ENCODE data around the gene NBEA.
"Not testable (repeated sequence)": the region's sequence is repeated elsewhere in the genome, so short reads cannot be mapped to it uniquely, and the experiment has no call there.

NBEA gene

DNA sequence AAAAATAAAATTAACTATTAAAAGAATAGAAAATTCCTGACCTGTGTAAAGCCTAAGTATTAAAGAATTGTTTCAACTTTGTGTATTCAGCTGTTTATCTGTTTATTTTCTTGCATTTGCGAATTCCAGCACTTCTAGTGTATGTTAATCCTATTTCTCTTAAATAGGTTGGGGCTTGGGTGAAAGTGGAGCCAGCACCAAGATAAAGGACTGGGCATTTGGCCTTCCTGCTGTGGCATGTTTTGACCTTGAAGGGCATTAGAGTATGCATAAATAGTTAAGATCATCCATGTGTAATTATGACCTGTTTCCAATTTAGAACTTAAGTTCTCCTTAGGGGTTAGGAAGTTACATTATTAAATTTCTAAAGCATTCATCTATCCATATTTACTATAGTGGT is 151.3 kb downstream of the NBEA start:
- Histone ChIP-seq H3K9me3 (ENCODE audit: low read length) (no peaks in the 10 kb centered on the region), H3K27me3 (ENCODE audit: control insufficient read depth in 1 of 2, insufficient read depth in 2 of 2, low read length in 2 of 2) (no peaks in the 10 kb centered on the region), H3K36me3 (ENCODE audit: insufficient read depth, low read length) (no peaks in the 10 kb centered on the region), H3K4me3 (ENCODE audit: low read depth in 1 of 2, low read length in 2 of 2) (no peak overlapping the region), H3K4me1 (ENCODE audit: insufficient read depth, low read length) (no peaks in the 10 kb centered on the region), H3K9ac (ENCODE audit: low read length) (no peak overlapping the region), H3K27ac (ENCODE audit: low read depth, low read length) (no peak overlapping the region)

DNA sequence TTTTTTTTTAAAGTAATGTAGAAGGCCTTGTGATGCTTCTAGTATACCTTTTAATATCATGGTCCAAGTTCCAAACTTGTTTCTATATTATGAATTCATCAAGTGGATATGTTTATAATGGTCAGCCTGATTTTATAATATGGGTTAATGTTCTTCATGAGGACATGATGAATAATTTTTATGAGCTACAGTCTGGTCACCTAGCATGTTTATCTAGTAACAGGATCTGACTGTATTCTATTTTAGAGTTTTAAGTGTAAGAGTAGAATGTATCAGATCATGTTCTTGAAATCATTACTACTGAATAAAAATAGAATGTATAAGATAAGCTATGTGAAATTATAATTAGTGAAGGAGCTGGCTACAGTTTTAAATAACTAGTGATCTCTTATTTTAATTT is 164.7 kb downstream of the NBEA start:
- H3K36me3 ChIP-seq (ENCODE audit: insufficient read depth, low read length); H3K4me1 ChIP-seq (ENCODE audit: insufficient read depth, low read length); H3K27ac ChIP-seq (ENCODE audit: low read depth, low read length); H3K9ac ChIP-seq (ENCODE audit: low read length); H3K27me3 ChIP-seq (ENCODE audit: control insufficient read depth in 1 of 2, insufficient read depth in 2 of 2, low read length in 2 of 2); H3K9me3 ChIP-seq (ENCODE audit: low read length); H3K4me3 ChIP-seq (ENCODE audit: low read depth in 1 of 2, low read length in 2 of 2): not testable (repeated sequence)

DNA sequence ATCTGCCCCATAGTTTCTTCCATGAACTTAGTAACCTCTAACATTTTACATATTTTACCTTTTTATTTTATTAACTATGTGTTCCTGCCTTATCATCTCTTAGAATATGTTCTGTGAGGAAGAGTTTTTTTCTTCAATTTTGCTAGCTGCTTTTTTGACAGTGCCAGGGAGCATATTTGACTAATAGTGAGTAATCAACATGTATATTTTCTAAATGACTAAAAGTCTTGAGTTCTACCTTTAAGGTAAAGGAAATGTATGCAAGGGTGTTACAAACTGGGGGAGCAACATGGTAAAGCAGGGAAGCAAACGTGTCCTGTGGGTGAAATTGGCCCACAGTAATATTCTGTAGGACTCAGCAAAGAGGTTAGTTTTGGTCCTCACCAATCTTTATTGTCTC is 165.5 kb downstream of the NBEA start:
- H3K36me3 ChIP-seq (ENCODE audit: insufficient read depth, low read length) = no peaks in the 10 kb centered on the region
- no peak overlapping the region for H3K4me3 ChIP-seq (ENCODE audit: low read depth in 1 of 2, low read length in 2 of 2)
- H3K4me1 ChIP-seq (ENCODE audit: insufficient read depth, low read length) = no peaks in the 10 kb centered on the region
- H3K27ac ChIP-seq (ENCODE audit: low read depth, low read length) = no peak overlapping the region
- H3K27me3 ChIP-seq (ENCODE audit: control insufficient read depth in 1 of 2, insufficient read depth in 2 of 2, low read length in 2 of 2) = no peaks in the 10 kb centered on the region
- H3K9me3 ChIP-seq (ENCODE audit: low read length) = no peaks in the 10 kb centered on the region
- no peak overlapping the region for H3K9ac ChIP-seq (ENCODE audit: low read length)

DNA sequence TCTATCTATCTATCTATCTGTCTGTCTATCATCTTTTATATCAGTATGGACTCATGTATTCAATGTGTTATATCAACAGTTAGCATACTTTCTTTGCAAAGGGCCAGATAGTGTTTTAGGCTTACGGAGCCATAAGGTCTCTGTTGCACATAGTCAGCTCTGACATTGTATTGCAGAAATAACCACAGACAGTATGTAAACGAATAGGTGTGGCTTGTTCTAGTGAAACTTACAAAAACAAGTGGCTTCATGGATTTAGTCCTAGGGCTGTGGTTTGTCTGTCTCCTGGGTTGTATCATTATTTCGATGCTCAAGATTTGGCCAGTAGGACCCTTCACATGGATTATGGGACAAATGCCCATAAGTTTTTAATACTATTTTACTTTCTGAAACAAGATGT is 171.5 kb downstream of the NBEA start:
- H3K36me3 ChIP-seq (ENCODE audit: insufficient read depth, low read length); H3K9ac ChIP-seq (ENCODE audit: low read length); H3K27me3 ChIP-seq (ENCODE audit: control insufficient read depth in 1 of 2, insufficient read depth in 2 of 2, low read length in 2 of 2); H3K27ac ChIP-seq (ENCODE audit: low read depth, low read length); H3K4me1 ChIP-seq (ENCODE audit: insufficient read depth, low read length); H3K4me3 ChIP-seq (ENCODE audit: low read depth in 1 of 2, low read length in 2 of 2); H3K9me3 ChIP-seq (ENCODE audit: low read length): not testable (repeated sequence)

DNA sequence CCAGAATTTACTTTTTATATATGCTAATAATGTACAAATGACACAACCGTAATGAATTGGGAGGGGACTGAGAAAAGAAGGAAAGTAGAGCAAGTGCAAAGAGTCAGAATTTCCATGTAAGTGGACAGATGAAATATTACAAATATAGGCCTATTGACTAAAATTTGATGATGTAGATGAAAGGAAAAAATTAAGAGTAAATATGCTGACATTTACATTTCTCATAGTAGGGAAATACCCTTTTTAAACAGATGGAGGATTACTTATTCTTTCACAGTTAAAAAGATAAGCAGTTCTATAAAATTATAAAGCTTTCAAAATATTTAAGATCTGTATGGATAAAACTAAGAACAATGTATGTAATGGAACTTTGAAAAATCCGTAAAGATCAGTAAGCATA is 185.4 kb downstream of the NBEA start:
- Histone ChIP-seq H3K9ac (ENCODE audit: low read length) (no peak overlapping the region), H3K36me3 (ENCODE audit: insufficient read depth, low read length) (no peaks in the 10 kb centered on the region), H3K4me3 (ENCODE audit: low read depth in 1 of 2, low read length in 2 of 2) (no peak overlapping the region), H3K27me3 (ENCODE audit: control insufficient read depth in 1 of 2, insufficient read depth in 2 of 2, low read length in 2 of 2) (no peaks in the 10 kb centered on the region), H3K4me1 (ENCODE audit: insufficient read depth, low read length) (no peaks in the 10 kb centered on the region), H3K27ac (ENCODE audit: low read depth, low read length) (no peak overlapping the region), H3K9me3 (ENCODE audit: low read length) (no peaks in the 10 kb centered on the region)

GRCh38 chr13:35129500-35129899 is 187.4 kb downstream of the NBEA start:
- Histone ChIP-seq H3K4me3 (ENCODE audit: low read depth in 1 of 2, low read length in 2 of 2) (no peak overlapping the region), H3K27ac (ENCODE audit: low read depth, low read length) (no peak overlapping the region), H3K36me3 (ENCODE audit: insufficient read depth, low read length) (no peaks in the 10 kb centered on the region), H3K4me1 (ENCODE audit: insufficient read depth, low read length) (no peaks in the 10 kb centered on the region), H3K9me3 (ENCODE audit: low read length) (no peaks in the 10 kb centered on the region), H3K9ac (ENCODE audit: low read length) (no peak overlapping the region), H3K27me3 (ENCODE audit: control insufficient read depth in 1 of 2, insufficient read depth in 2 of 2, low read length in 2 of 2) (no peaks in the 10 kb centered on the region)

GRCh38 chr13:35131471-35131870 is 189.4 kb downstream of the NBEA start:
- H3K27me3 ChIP-seq (ENCODE audit: control insufficient read depth in 1 of 2, insufficient read depth in 2 of 2, low read length in 2 of 2) = no peaks in the 10 kb centered on the region
- H3K4me3 ChIP-seq (ENCODE audit: low read depth in 1 of 2, low read length in 2 of 2) = no peak overlapping the region
- H3K9ac ChIP-seq (ENCODE audit: low read length) = no peak overlapping the region
- no peaks in the 10 kb centered on the region for H3K4me1 ChIP-seq (ENCODE audit: insufficient read depth, low read length)
- H3K9me3 ChIP-seq (ENCODE audit: low read length) = no peaks in the 10 kb centered on the region
- H3K27ac ChIP-seq (ENCODE audit: low read depth, low read length) = no peak overlapping the region
- no peaks in the 10 kb centered on the region for H3K36me3 ChIP-seq (ENCODE audit: insufficient read depth, low read length)

DNA sequence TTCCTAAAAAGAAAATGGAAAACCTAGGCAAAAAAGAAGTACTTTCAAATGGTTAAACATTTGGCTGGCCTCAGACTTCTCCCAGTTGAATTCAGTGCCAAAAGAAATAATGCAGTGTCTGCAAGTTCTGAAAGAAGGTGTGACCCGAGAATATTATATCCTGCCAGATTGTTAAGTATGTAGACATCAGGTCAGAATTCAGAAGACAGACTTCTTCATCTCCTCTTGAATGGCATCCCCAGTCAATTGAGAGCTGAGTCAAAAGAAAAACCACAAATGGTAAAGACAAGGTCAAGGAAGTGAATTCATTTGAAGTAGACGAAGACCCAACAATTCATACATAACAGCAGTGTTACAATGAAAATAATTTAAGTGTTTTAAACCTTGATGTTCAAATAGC is 194.5 kb downstream of the NBEA start:
- Histone ChIP-seq H3K27ac (ENCODE audit: low read depth, low read length) (no peak overlapping the region), H3K9me3 (ENCODE audit: low read length) (no peaks in the 10 kb centered on the region), H3K27me3 (ENCODE audit: control insufficient read depth in 1 of 2, insufficient read depth in 2 of 2, low read length in 2 of 2) (no peaks in the 10 kb centered on the region), H3K4me1 (ENCODE audit: insufficient read depth, low read length) (no peaks in the 10 kb centered on the region), H3K36me3 (ENCODE audit: insufficient read depth, low read length) (no peaks in the 10 kb centered on the region), H3K4me3 (ENCODE audit: low read depth in 1 of 2, low read length in 2 of 2) (no peak overlapping the region), H3K9ac (ENCODE audit: low read length) (no peak overlapping the region)

GRCh38 chr13:35139591-35139990 is 197.5 kb downstream of the NBEA start:
- H3K9me3 ChIP-seq (ENCODE audit: low read length) = no peaks in the 10 kb centered on the region
- H3K27ac ChIP-seq (ENCODE audit: low read depth, low read length) = no peak overlapping the region
- H3K4me3 ChIP-seq (ENCODE audit: low read depth in 1 of 2, low read length in 2 of 2) = no peak overlapping the region
- H3K4me1 ChIP-seq (ENCODE audit: insufficient read depth, low read length) = no peaks in the 10 kb centered on the region
- H3K27me3 ChIP-seq (ENCODE audit: control insufficient read depth in 1 of 2, insufficient read depth in 2 of 2, low read length in 2 of 2) = no peaks in the 10 kb centered on the region
- H3K9ac ChIP-seq (ENCODE audit: low read length) = no peak overlapping the region
- H3K36me3 ChIP-seq (ENCODE audit: insufficient read depth, low read length) = no peaks in the 10 kb centered on the region

DNA sequence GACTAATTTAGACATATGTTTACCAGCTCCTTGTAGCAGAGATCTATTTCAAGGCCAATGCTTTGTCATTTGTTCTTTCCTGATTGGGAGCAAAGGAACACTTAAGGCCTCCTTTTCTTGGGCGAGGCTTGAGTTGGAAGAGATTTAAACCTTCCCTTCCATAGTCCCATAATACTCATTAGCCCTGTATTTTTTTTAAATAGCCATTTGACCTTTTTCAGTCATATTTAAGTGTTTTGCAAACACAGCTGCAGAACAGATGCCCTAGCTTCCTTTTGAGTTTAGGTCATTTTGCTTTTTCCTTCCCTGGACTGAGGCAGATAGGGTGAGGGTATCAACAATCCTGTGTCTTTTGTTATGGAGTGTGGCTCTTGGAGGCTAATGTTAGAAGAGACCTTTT is 198.3 kb downstream of the NBEA start:
- no peak overlapping the region for H3K27ac ChIP-seq (ENCODE audit: low read depth, low read length)
- no peak overlapping the region for H3K9ac ChIP-seq (ENCODE audit: low read length)
- no peak overlapping the region for H3K4me3 ChIP-seq (ENCODE audit: low read depth in 1 of 2, low read length in 2 of 2)
- no peaks in the 10 kb centered on the region for H3K27me3 ChIP-seq (ENCODE audit: control insufficient read depth in 1 of 2, insufficient read depth in 2 of 2, low read length in 2 of 2)
- no peaks in the 10 kb centered on the region for H3K36me3 ChIP-seq (ENCODE audit: insufficient read depth, low read length)
- no peaks in the 10 kb centered on the region for H3K9me3 ChIP-seq (ENCODE audit: low read length)
- H3K4me1 ChIP-seq (ENCODE audit: insufficient read depth, low read length) = no peaks in the 10 kb centered on the region

DNA sequence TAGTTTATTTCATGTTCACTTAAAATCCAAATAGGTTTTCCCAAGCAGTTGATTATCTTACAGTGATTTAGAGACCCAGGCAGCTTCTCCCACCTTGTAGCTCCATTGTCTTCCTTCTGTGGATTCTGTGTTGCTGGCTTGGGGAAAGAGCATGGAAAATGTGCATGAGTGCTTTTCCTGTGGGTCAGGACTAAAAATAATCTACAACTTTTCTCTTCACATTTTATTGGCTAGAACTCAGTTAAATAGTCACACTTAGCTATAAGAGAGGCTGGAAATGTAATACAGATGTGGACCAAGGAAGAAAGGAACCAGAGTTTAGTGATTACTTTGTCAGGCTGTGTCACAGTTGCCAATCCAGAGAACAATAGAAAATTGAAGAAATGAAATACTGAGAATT is 198.8 kb downstream of the NBEA start:
- H3K27me3 ChIP-seq (ENCODE audit: control insufficient read depth in 1 of 2, insufficient read depth in 2 of 2, low read length in 2 of 2) = no peaks in the 10 kb centered on the region
- no peak overlapping the region for H3K9ac ChIP-seq (ENCODE audit: low read length)
- no peak overlapping the region for H3K4me3 ChIP-seq (ENCODE audit: low read depth in 1 of 2, low read length in 2 of 2)
- no peaks in the 10 kb centered on the region for H3K9me3 ChIP-seq (ENCODE audit: low read length)
- H3K4me1 ChIP-seq (ENCODE audit: insufficient read depth, low read length) = no peaks in the 10 kb centered on the region
- H3K36me3 ChIP-seq (ENCODE audit: insufficient read depth, low read length) = no peaks in the 10 kb centered on the region
- H3K27ac ChIP-seq (ENCODE audit: low read depth, low read length) = no peak overlapping the region

GRCh38 chr13:35143123-35143522 is 201.1 kb downstream of the NBEA start:
- Histone ChIP-seq H3K4me3 (ENCODE audit: low read depth in 1 of 2, low read length in 2 of 2) (no peak overlapping the region), H3K36me3 (ENCODE audit: insufficient read depth, low read length) (no peaks in the 10 kb centered on the region), H3K4me1 (ENCODE audit: insufficient read depth, low read length) (no peaks in the 10 kb centered on the region), H3K27ac (ENCODE audit: low read depth, low read length) (no peak overlapping the region), H3K27me3 (ENCODE audit: control insufficient read depth in 1 of 2, insufficient read depth in 2 of 2, low read length in 2 of 2) (no peaks in the 10 kb centered on the region), H3K9me3 (ENCODE audit: low read length) (no peaks in the 10 kb centered on the region), H3K9ac (ENCODE audit: low read length) (no peak overlapping the region)

Data from muscle layer of colon (tissue), 2 donors.